H9 (cell line): ENCODE results near the gene JADE2. TPM values are rescaled to one million over a fixed set of nuclear protein-coding genes. Genes with fewer than 3 reads are reported as not detected.

Source experiments
- DNase-seq: peaks from one replicate; pipeline ENCODE4 v3.0.0-alpha.2; 2017
- H2AFZ ChIP-seq: one replicate; pipeline ENCODE4 v1.6.1; 2013; ENCODE audit warnings: mild to moderate bottlenecking, low read length, control low read depth, moderate library complexity
- H2AK5ac ChIP-seq: 2 replicates; pipeline ENCODE4 v1.6.1; 2013; ENCODE audit warnings: low read length, control low read depth, mixed read lengths; ENCODE audit not compliant: insufficient read length
- H2BK120ac ChIP-seq: one replicate; pipeline ENCODE4 v1.6.1; 2013; ENCODE audit warnings: low read depth, mild to moderate bottlenecking, low read length, control low read depth, inconsistent platforms; ENCODE audit not compliant: poor library complexity, severe bottlenecking
- H2BK12ac ChIP-seq: 2 replicates; pipeline ENCODE4 v1.6.1; 2013; ENCODE audit warnings: low read length, control low read depth, mixed read lengths, low read depth; ENCODE audit not compliant: insufficient read length
- H2BK15ac ChIP-seq: 2 replicates; pipeline ENCODE4 v1.6.1; 2013; ENCODE audit warnings: low read depth, low read length, control low read depth
- H2BK20ac ChIP-seq: one replicate; pipeline ENCODE4 v1.6.1; 2013; ENCODE audit warnings: low read depth, mild to moderate bottlenecking, low read length, control low read depth, inconsistent platforms; ENCODE audit not compliant: poor library complexity, severe bottlenecking
- H2BK5ac ChIP-seq: 2 replicates; pipeline ENCODE4 v1.6.1; 2013; ENCODE audit warnings: low read length, control low read depth, mixed read lengths; ENCODE audit not compliant: insufficient read length
- H3K14ac ChIP-seq: 2 replicates; pipeline ENCODE4 v1.6.1; 2013; ENCODE audit warnings: low read length, control low read depth; ENCODE audit not compliant: insufficient read depth
- H3K18ac ChIP-seq: 2 replicates; pipeline ENCODE4 v1.6.1; 2013; ENCODE audit warnings: low read depth, mild to moderate bottlenecking, mixed read lengths, low read length, control low read depth; ENCODE audit not compliant: insufficient read length
- H3K23ac ChIP-seq: 2 replicates; pipeline ENCODE4 v1.6.1; 2013; ENCODE audit warnings: low read length, control low read depth, mixed read lengths, low read depth; ENCODE audit not compliant: insufficient read length
- H3K23me2 ChIP-seq: 2 replicates; pipeline ENCODE4 v1.6.1; 2013; ENCODE audit warnings: low read depth, mild to moderate bottlenecking, mixed read lengths, low read length, control low read depth; ENCODE audit not compliant: insufficient read length, poor library complexity, severe bottlenecking
- H3K27ac ChIP-seq: 2 replicates; pipeline ENCODE4 v1.5.1; 2013; ENCODE audit warnings: low read length, control low read depth, mixed read lengths, low read depth; ENCODE audit not compliant: insufficient read length
- H3K27me3 ChIP-seq: 2 replicates; pipeline ENCODE4 v1.6.1; 2013; ENCODE audit warnings: low read length, control low read depth, inconsistent platforms; ENCODE audit not compliant: insufficient read depth
- H3K4ac ChIP-seq: 2 replicates; pipeline ENCODE4 v1.6.1; 2013; ENCODE audit warnings: low read depth, mild to moderate bottlenecking, control low read depth, inconsistent platforms, low read length, moderate library complexity
- H3K4me1 ChIP-seq: 2 replicates; pipeline ENCODE4 v1.6.1; 2013; ENCODE audit warnings: low read length, control low read depth, inconsistent platforms; ENCODE audit not compliant: insufficient read depth
- H3K4me2 ChIP-seq: 2 replicates; pipeline ENCODE4 v1.6.1; 2013; ENCODE audit warnings: low read length, control low read depth, mixed read lengths; ENCODE audit not compliant: insufficient read length, insufficient read depth
- H3K56ac ChIP-seq: 2 replicates; pipeline ENCODE4 v1.6.1; 2013; ENCODE audit warnings: low read depth, mild to moderate bottlenecking, mixed read lengths, low read length, control low read depth; ENCODE audit not compliant: insufficient read length
- H3K79me1 ChIP-seq: 2 replicates; pipeline ENCODE4 v1.6.1; 2013; ENCODE audit warnings: low read depth, mild to moderate bottlenecking, moderate library complexity, low read length, control low read depth, inconsistent platforms; ENCODE audit not compliant: insufficient read depth, poor library complexity, severe bottlenecking
- H3K79me2 ChIP-seq: 2 replicates; pipeline ENCODE4 v1.6.1; 2013; ENCODE audit warnings: low read length, control low read depth, inconsistent platforms; ENCODE audit not compliant: insufficient read depth
- H3K9ac ChIP-seq: 2 replicates; pipeline ENCODE4 v1.6.1; 2013; ENCODE audit warnings: low read length, control low read depth, mixed read lengths; ENCODE audit not compliant: insufficient read length; ENCODE audit errors: extremely low read depth
- H3K9me3 ChIP-seq: one replicate; pipeline ENCODE4 v1.6.1; 2013; ENCODE audit warnings: low read depth, low read length, inconsistent platforms; ENCODE audit not compliant: control insufficient read depth
- H3T11ph ChIP-seq: one replicate; pipeline ENCODE4 v1.6.1; 2013; ENCODE audit warnings: mild to moderate bottlenecking, low read length, control low read depth, inconsistent platforms
- H4K20me1 ChIP-seq: one replicate; pipeline ENCODE4 v1.6.1; 2013; ENCODE audit not compliant: control insufficient read depth, insufficient read length, insufficient read depth
- H4K5ac ChIP-seq: 2 replicates; pipeline ENCODE4 v1.6.1; 2013; ENCODE audit warnings: low read depth, mild to moderate bottlenecking, mixed read lengths, low read length, control low read depth; ENCODE audit not compliant: insufficient read length
- H4K8ac ChIP-seq: replicated peaks from 2 replicates; pipeline ENCODE4 v1.6.1; 2013; ENCODE audit warnings: low read length, control low read depth, mixed read lengths, low read depth; ENCODE audit not compliant: insufficient read length
- H4K91ac ChIP-seq: 2 replicates; pipeline ENCODE4 v1.6.1; 2013; ENCODE audit warnings: low read depth, mild to moderate bottlenecking, moderate library complexity, mixed read lengths, low read length, control low read depth; ENCODE audit not compliant: insufficient read length
- H3K27ac Mint-ChIP-seq, 3 experiments: 2 replicates in 2 of 3; 3 replicates in 1 of 3; pipeline ENCODE4 v1.8.0; 2020 to 2021; ENCODE audit warnings: mixed read lengths in 3 of 3, mild to moderate bottlenecking in 1 of 3, moderate library complexity in 1 of 3
- H3K27me3 Mint-ChIP-seq: 2 replicates; pipeline ENCODE4 v1.8.0; 2021; ENCODE audit warnings: low read depth, mild to moderate bottlenecking, moderate library complexity, mixed read lengths
- H3K36me3 Mint-ChIP-seq, 3 experiments: 2 replicates in 2 of 3; 3 replicates in 1 of 3; pipeline ENCODE4 v1.8.0; 2020 to 2021; ENCODE audit warnings: low read depth in 3 of 3, mixed read lengths in 3 of 3; ENCODE audit not compliant: insufficient read depth in 1 of 3
- H3K4me1 Mint-ChIP-seq, 2 experiments: 2 replicates each; pipeline ENCODE4 v1.8.0; 2020; ENCODE audit warnings: mixed read lengths in 2 of 2
- H3K4me3 Mint-ChIP-seq, 2 experiments: 2 replicates in 1 of 2; 3 replicates in 1 of 2; pipeline ENCODE4 v1.8.0; 2020 to 2021; ENCODE audit warnings: mild to moderate bottlenecking in 2 of 2, mixed read lengths in 2 of 2, moderate library complexity in 1 of 2
- H3K9me3 Mint-ChIP-seq, 2 experiments: 2 replicates in 1 of 2; 3 replicates in 1 of 2; pipeline ENCODE4 v1.8.0; 2020; ENCODE audit warnings: mild to moderate bottlenecking in 2 of 2, mixed read lengths in 2 of 2, moderate library complexity in 1 of 2
- CTCF ChIP-seq: fragments of 200-600 bp; sonication (generic); conservative IDR thresholded peaks from 3 replicates; pipeline ENCODE4 v1.8.0; 2021; ENCODE audit warnings: antibody characterized with exemption, mild to moderate bottlenecking
- WGBS: extraction: QIAGEN DNeasy Blood & Tissue Kit; methylation state at CpG from one replicate; pipeline ENCODE4 v1.1.7; 2013; ENCODE audit warnings: missing lambda C conversion rate, low lambda C conversion rate, mixed read lengths; ENCODE audit not compliant: insufficient read length; ENCODE audit errors: extremely low coverage; 5-methylcytosine and 5-hydroxymethylcytosine counted together
- total RNA-seq: library from RNA; stranded (reverse); gene quantifications from 2 replicates; pipeline ENCODE4 v1.2.1, GENCODE V29; 2021

Gene JADE2
- total RNA-seq, 1 experiment from 2014 or later, result 99.7 TPM

- no peak overlapping the region for H2BK15ac ChIP-seq
- H3K56ac ChIP-seq, result no peak overlapping the region
- H3K23me2 ChIP-seq, result no peaks in the 10 kb centered on the region
- H2BK12ac ChIP-seq, result no peak overlapping the region
- H4K91ac ChIP-seq, result no peak overlapping the region
- TF ChIP-seq CTCF, result no peak
- peaks cover 32 to 92% (median 70%) of the 10 kb centered on the region in 3 experiments for H3K36me3 Mint-ChIP-seq
- H3K9ac ChIP-seq, result no peak overlapping the region
- no peak for DNase-seq
- H3K4me1 Mint-ChIP-seq, result peaks cover 4 to 8% of the 10 kb centered on the region in 2 experiments
- no peaks in the 10 kb centered on the region for H3K9me3 Mint-ChIP-seq
- H3T11ph ChIP-seq, result no peak overlapping the region
- no peaks in the 10 kb centered on the region for H4K20me1 ChIP-seq
- H3K27ac Mint-ChIP-seq, result no peak overlapping the region
- H2BK120ac ChIP-seq, result no peak overlapping the region
- no peaks in the 10 kb centered on the region for H3K27me3 ChIP-seq
- H2AK5ac ChIP-seq, result no peak overlapping the region
- H2AFZ ChIP-seq, result no peak overlapping the region
- H4K8ac ChIP-seq, result no peak overlapping the region
- no peaks in the 10 kb centered on the region for H3K79me2 ChIP-seq
- H3K4ac ChIP-seq, result no peak overlapping the region
- WGBS, result no CpG with 5 or more reads among the region's 5 CpGs
- H3K4me2 ChIP-seq, result no peak overlapping the region
- H3K18ac ChIP-seq, result no peak overlapping the region
- H3K4me1 ChIP-seq, result no peaks in the 10 kb centered on the region
- H3K27ac ChIP-seq, result no peak overlapping the region
- no peak overlapping the region for H3K23ac ChIP-seq
- no peaks in the 10 kb centered on the region for H3K9me3 ChIP-seq
- H2BK20ac ChIP-seq, result no peak overlapping the region
- no peak overlapping the region for H3K14ac ChIP-seq
- H3K79me1 ChIP-seq, result no peaks in the 10 kb centered on the region
- no peaks in the 10 kb centered on the region for H3K27me3 Mint-ChIP-seq
- no peak overlapping the region for H3K4me3 Mint-ChIP-seq
- no peak overlapping the region for H4K5ac ChIP-seq
- H2BK5ac ChIP-seq, result no peak overlapping the region
These were observed 42.8 kb downstream of the JADE2 start for GRCh38 chr5:134568337-134568700.
